GM23248 (cell line): ENCODE results near the gene AKT3.

ENCODE experiments used
- EZH2 ChIP-seq: fragments of 200-600 bp; sonication (generic); IDR thresholded peaks from 2 replicates; pipeline ENCODE4 v1.6.1; 2018; ENCODE audit warnings: antibody characterized with exemption, mild to moderate bottlenecking; ENCODE audit not compliant: insufficient read depth, poor library complexity, severe bottlenecking
- EZH2phosphoT487 ChIP-seq: fragments of 200-600 bp; sonication (generic); IDR thresholded peaks from 2 replicates; pipeline ENCODE4 v1.6.1; 2018; ENCODE audit warnings: antibody characterized with exemption, moderate library complexity, mild to moderate bottlenecking, low read depth; ENCODE audit not compliant: insufficient read depth

DNA sequence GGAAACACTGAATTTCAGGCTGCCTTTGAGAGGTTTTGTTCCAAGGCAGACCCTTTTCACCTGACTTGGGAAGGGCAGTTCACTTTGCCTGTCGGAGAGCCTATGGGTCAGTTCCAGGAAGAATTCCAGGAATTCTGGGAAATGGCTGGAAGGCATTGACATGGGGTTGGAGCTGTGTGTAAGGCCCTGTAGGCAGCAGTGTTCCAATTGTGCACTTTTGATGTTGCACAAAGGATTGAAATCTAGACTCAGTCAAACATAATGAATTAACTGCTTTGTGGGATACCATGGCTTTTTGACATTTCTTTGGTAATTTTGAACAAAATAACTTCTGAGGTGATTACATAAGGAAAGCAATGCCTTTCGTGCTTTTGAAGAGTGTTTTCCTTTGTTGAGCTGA lies 409.6 kb downstream of the AKT3 start:
- TF ChIP-seq EZH2phosphoT487: no peak
- no peak for TF ChIP-seq EZH2
